Inflammatory macrophage treated with lipopolysaccharide for 1 hour (primary cell): ENCODE measurements around the gene MED1.
"Not testable (repeated sequence)": the region's sequence is repeated elsewhere in the genome, so short reads cannot be mapped to it uniquely, and the experiment has no call there.

Experiments
- DNase-seq, 2 donors: peaks; one replicate each; pipeline ENCODE4 v3.0.0-alpha.2; 2020 to 2022

MED1 gene, protein sequence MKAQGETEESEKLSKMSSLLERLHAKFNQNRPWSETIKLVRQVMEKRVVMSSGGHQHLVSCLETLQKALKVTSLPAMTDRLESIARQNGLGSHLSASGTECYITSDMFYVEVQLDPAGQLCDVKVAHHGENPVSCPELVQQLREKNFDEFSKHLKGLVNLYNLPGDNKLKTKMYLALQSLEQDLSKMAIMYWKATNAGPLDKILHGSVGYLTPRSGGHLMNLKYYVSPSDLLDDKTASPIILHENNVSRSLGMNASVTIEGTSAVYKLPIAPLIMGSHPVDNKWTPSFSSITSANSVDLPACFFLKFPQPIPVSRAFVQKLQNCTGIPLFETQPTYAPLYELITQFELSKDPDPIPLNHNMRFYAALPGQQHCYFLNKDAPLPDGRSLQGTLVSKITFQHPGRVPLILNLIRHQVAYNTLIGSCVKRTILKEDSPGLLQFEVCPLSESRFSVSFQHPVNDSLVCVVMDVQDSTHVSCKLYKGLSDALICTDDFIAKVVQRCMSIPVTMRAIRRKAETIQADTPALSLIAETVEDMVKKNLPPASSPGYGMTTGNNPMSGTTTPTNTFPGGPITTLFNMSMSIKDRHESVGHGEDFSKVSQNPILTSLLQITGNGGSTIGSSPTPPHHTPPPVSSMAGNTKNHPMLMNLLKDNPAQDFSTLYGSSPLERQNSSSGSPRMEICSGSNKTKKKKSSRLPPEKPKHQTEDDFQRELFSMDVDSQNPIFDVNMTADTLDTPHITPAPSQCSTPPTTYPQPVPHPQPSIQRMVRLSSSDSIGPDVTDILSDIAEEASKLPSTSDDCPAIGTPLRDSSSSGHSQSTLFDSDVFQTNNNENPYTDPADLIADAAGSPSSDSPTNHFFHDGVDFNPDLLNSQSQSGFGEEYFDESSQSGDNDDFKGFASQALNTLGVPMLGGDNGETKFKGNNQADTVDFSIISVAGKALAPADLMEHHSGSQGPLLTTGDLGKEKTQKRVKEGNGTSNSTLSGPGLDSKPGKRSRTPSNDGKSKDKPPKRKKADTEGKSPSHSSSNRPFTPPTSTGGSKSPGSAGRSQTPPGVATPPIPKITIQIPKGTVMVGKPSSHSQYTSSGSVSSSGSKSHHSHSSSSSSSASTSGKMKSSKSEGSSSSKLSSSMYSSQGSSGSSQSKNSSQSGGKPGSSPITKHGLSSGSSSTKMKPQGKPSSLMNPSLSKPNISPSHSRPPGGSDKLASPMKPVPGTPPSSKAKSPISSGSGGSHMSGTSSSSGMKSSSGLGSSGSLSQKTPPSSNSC (N-terminal part only)

DNA sequence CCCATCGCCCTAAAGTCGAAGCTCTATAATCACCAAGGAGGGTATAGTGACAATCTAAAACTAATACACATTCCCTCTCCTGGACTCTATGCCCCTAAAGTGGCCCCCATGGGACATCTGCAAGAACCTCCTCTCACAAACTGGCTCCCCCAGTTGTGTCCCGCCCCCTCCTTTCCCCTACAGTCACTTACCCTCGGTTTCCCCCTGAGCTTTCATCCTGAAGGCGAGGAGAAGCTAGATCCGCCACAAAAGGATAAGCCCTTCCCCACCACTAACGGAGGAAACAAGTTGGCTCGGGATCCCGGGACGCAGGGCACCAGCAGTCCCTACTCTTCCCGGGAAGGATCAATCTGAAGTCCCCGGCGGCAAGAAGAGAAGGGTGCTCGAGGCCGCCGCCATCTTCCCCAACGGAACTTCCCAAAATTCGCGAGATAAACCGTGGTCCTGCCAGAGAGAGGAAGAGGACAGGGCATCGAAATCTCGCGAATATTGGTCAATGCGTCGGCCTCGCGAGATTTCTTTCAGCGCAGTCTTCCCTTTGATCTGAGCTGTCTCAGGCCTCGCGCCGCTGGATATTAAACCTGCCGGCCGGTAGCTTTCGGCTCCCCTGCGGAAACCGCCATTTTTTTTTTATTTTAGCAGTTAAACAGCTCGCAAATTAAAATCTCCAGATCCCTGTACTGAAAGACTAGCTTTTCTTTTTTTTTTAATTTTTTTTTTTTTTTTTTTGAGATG lies at the start of gene MED1:
TSS of gene MED1 (minus strand) at position 417 of the 735 bp plus-strand sequence. CDS start at position 216, 201 bp downstream.
- peak; percentile 97 to 99 for DNase-seq

DNA sequence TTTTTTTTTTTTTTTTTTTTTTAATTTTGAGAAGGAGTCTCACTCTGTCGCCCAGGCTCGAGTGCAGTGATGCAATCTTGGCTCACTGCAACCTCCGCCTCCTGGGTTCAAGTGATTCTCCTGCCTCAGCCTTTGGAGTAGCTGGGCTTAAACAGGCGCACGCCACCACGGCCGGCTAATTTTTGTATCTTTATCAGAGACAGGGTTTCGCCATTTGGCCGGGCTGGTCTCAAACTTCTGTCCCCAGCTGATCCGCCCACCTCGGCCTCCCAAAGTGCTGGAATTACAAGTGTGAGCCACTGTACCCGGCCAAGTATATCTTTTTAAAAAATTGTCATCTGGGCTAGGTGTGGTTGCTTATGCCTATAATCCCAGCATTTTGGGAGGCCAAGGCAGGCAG lies 45.9 kb upstream of the MED1 start:
- DNase-seq: not testable (repeated sequence)

DNA sequence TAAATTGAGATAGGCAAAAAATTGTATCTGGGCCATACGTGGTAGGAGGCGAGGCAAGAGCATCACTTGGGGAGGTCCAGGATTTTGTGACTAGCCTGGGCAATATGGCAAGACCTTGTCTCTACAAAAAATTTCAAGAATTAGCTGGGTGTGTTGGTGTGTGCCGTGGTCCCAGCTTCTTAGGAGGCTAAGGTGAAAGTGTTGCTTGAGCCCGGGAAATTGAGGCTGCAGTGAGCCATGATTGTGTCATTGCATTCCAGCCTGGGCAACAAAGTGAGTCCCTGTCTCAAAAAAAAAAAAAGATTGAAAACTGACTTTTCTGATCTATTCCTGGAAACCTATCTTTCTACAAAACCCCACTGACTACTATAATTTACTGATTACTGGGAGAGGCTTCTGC lies 36.9 kb upstream of the MED1 start:
- DNase-seq: no peak

DNA sequence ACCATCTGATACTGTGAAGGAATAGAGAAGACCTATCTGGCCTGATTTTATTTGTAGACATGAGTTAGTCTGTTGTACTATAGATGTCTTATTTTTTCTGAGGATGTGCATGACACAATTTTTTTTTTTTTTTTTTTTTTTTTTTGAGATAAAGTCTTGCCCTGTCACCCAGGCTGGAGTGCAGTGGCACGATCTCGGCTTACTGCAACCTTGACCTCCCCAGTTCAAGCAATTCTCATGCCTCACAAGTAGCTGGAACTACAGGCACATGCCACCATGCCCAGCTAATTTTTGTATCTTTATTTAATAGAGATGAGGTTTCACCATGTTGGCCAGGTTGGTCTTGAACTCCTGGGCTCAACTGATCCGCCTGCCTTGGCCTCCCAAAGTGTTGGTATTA lies 36.4 kb upstream of the MED1 start:
- not testable (repeated sequence) for DNase-seq

DNA sequence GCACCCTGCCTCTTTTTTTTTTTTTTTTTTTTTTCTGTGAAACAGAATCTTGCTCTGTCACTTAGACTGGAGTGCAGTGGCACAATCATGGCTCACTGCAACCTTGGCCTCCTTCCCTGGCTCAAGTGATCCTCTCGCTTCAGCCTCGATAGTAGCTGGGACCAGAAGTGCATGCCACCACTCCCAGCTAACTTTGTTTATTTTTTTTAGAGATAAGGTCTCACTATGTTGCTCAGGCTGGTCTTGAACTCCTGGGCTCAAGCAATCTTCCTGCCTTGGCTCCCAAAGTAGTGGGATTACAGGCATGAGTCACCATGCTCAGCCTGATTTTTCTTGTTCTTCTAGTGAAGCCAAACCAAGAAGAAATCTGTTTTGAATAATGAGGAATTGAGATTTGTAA lies 35.2 kb upstream of the MED1 start:
- no peak for DNase-seq

DNA sequence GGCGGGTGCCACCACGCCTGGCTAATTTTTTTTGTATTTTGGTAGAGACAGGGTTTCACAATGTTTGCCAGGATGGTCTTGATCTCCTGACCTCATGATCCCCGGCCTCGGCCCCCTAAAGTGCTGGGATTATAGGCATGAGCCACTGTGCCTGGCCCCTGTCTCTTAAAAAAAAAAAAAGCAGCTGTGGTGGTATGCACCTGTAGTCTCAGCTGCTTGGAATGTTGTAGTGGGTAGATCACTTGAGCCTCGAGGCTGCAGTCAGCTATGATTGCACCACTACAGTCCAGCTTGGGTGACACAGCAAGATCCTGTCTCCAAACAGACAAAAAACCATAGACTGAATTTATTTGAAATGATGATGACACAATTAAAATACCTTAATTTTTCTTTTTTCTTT lies 34.5 kb upstream of the MED1 start:
- DNase-seq: no peak

DNA sequence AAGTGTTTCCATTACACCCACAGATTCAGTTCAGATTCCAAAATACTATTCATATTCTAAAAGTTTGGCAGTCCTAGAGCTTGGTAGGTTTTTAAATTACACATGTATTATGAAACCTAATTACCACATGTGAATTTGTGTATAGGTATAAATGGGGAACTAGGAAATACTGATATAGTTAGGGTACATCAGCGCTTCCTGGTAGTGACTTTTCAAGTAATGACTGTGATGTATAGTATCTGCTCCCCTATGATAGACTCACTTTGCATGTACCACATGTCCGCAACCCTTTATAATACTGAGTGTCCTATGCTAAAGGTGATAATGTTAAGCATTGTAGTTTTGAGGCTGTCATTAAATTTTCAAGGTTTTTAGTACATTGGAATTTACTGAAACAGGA lies 33.1 kb upstream of the MED1 start:
- no peak for DNase-seq

DNA sequence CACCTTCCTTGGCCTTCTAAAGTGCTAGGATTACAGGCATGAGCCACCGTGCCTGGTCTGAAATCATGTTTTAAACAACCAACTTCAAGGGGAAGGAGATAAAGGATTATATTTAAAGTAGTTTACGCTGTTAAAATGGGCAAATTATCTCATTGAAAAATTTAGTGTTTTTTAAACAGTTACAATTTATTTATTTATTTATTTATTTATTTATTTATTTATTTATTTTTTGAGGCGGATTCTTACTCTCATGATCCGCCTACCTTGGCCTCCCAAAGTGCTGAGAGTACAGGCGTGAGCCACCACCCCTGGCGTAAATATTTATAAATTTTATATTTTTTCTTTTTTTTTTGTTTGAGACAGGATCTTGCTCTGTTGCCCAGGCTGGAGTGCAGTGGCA lies 32.4 kb upstream of the MED1 start:
- no peak for DNase-seq

DNA sequence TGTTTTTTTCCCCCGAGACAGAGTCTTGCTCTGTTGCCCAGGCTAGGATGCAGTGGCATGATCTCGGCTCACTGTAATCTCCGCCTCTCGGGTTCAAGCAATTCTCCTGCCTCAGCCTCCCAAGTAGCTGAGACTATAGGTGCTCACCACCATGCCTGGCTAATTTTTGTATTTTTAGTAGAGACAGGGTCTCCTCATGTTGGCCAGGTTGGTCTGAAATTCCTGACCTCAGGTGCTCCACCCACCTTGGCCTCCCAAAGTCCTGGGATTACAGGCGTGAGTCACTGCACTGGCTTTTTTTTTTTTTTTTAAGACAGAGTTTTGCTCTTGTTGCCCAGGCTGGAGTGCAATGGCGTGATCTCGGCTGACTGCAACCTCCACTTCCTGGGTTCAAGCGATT lies 28.6 kb upstream of the MED1 start:
- DNase-seq: not testable (repeated sequence)

DNA sequence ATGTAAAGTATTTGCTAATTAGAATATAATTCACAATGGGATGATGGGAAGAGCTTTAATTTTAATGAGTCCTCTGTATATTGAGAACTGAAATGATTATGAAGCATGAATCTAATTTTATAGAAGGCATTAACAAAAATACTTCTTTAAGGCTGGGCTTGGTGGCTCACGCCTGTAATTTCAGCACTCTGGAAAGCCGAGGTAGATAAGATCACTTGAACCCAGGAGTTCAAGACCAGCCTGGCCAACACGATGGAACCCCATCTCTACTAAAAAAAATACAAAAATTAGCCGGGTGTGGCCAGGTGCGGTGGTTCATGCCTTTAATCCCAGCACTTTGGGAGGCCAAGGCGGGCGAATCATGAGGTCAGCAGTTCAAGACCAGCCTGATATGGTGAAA lies 22.2 kb upstream of the MED1 start:
- DNase-seq: no peak

DNA sequence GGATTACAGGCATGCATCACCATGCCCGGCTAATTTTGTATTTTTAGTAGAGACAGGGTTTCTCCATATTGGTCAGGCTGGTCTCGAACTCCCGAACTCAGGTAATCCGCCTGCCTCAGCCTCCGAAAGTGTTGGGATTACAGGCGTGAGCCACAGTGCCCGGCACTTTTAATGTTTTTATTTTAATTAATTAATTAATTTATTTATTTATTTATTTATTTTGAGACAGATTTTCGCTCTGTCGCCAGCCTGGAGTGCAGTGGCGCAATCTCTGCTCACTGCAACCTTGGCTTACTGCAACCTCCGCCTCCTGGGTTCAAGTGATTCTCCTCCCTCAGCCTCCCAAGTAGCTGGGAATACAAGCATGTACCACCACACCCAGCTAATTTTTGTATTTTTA lies 17.5 kb upstream of the MED1 start:
- DNase-seq: not testable (repeated sequence)

DNA sequence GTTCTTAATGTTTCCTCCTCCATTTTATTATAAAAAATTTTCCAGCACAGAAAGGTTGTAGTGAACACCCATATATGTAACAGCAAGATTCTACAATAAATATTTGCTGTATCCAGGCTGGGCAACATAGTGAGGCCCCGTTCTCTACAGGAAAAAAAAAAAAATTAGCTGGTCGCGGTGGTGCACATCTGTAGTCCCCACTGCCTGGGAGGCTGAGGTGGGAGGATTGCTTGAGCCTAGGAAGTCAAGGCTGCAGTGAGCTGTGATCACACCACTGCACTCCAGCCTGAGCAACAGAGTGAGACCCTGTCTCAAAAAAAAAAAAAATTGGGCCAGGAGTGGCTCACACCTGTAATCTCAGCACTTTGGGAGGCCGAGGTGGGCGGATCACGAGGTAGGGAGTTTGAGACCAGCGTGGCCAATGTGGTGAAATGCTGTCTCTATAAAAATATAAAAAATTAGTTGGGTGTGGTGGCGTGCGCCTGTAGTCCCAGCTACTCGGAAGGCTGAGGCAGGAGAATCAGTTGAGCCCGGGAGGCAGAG lies 13.6 kb upstream of the MED1 start:
- DNase-seq: not testable (repeated sequence)

DNA sequence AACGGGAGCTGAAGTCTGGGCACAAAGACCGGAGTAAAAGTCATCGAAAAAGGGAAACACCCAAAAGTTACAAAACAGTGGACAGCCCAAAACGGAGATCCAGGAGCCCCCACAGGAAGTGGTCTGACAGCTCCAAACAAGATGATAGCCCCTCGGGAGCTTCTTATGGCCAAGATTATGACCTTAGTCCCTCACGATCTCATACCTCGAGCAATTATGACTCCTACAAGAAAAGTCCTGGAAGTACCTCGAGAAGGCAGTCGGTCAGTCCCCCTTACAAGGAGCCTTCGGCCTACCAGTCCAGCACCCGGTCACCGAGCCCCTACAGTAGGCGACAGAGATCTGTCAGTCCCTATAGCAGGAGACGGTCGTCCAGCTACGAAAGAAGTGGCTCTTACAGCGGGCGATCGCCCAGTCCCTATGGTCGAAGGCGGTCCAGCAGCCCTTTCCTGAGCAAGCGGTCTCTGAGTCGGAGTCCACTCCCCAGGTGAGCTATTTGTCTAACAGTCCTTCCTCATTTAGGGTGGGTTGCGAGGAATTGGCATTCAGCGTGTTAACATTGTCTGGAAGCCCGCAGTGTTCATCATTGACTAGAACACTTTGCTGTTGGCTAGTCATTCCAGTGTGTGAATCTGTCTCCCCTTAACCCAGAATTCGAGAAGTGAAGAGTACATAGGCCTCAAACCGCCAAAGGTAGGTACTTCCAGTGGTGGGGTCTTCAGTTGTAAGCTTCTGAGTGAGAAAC lies 11.7 kb upstream of the MED1 start:
- DNase-seq: peak; percentile 72 to 75

DNA sequence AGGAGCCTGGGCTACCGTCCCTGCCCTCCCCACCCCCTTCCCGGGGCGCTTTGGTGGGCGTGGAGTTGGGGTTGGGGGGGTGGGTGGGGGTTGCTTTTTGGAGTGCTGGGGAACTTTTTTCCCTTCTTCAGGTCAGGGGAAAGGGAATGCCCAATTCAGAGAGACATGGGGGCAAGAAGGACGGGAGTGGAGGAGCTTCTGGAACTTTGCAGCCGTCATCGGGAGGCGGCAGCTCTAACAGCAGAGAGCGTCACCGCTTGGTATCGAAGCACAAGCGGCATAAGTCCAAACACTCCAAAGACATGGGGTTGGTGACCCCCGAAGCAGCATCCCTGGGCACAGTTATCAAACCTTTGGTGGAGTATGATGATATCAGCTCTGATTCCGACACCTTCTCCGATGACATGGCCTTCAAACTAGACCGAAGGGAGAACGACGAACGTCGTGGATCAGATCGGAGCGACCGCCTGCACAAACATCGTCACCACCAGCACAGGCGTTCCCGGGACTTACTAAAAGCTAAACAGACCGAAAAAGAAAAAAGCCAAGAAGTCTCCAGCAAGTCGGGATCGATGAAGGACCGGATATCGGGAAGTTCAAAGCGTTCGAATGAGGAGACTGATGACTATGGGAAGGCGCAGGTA lies 11.0 kb upstream of the MED1 start:
- DNase-seq: peak; percentile 19 to 27

DNA sequence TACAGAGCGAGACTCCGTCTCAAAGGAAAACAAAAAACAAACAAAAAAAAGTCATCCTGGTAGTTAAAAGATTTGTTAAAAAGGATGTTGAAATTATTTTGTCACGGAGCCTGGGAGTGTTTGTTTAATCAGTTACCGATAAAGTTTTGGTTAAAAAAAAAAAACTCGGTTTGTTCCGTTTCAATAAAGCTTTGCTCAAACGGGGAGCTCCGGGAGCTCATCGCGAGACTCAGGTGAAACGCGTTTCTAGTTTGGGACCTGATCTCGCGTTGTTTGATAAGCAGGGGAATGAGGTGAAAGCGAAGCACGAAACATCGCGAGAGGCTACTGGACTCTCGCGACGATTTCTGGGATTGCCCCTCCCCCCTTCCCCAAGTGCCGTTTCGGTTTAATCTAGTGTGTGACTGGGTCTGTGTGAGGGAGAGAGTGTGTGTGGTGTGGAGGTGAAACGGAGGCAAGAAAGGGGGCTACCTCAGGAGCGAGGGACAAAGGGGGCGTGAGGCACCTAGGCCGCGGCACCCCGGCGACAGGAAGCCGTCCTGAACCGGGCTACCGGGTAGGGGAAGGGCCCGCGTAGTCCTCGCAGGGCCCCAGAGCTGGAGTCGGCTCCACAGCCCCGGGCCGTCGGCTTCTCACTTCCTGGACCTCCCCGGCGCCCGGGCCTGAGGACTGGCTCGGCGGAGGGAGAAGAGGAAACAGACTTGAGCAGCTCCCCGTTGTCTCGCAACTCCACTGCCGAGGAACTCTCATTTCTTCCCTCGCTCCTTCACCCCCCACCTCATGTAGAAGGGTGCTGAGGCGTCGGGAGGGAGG lies 10.3 kb upstream of the MED1 start, which contains the start of gene CDK12:
TSS of gene CDK12 (plus strand) at position 374 of the 813 bp plus-strand sequence. CDS start 586 bp downstream, outside the sequence.
- DNase-seq: peak; percentile 98 to 99

DNA sequence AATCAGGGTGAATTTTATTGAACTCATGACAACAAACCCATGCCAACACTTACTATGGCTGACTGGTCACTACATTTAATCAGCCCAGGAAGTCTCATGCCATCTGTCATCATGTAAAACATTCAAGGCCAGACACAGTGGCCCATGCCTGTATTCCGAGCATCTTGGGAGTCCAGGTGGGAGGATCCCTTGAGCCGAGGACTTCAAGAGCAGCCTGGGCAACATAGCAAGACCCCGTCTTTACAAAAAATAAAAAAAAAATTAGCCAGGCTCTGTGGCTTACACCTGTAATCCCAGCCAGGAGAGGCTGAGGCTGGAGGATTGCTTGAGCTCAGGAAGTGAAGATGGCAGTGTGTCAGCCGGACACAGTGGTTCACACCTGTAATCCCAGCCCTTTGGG lies 4.9 kb upstream of the MED1 start:
- no peak for DNase-seq

DNA sequence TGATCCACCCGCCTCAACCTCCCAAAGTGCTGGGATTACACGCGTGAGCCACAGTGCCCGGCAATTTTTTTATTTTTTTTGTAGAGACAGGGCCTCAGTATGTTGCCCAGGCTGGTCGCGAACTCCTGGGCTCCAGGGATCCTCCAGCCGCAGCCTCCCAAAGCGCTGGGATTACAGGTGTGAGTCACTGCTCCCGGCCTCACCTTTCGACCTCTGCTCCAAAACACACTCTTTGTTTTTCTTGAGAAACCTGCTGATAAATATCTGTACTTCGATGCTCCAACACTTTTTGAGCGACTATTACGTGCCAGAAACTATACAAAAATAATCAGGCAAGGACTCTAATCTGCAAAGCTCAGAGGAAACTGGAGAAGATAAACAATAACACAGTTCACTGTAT lies 1.0 kb downstream of the MED1 start:
- DNase-seq: no peak

DNA sequence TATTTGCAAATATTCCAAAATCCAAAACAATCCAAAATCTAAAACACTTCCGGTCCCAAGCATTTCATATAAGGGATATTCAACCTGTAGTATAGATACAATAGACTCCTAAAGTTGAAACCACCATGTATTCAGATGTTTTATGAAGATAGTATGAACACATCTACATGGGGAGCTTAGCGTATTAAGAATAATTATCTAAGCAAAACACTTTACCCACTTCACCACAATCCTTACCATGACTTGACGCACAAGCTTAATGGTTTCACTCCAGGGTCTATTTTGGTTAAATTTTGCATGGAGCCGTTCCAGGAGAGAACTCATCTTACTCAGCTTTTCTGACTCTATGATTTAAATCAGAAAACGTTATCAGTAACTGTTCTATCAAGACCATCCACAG lies 3.5 kb downstream of the MED1 start:
- no peak for DNase-seq

DNA sequence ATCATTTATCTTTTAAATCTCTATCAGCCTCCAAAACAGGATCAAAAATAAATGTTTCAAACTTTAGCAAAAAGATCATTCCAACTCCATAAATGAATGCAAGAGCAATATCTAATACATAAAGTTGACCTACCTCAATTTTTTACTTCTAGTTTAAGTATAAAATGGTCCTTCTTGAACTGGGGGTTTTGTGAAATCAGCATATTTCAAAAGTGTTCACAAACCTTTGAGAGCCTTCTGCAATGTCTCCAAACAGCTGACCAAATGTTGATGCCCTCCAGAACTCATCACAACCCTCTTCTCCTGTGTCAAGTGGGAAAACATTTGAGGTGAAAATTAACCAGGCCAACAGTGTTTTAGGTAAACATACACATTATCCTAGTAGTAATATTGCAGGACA lies 7.7 kb downstream of the MED1 start:
- DNase-seq: no peak

DNA sequence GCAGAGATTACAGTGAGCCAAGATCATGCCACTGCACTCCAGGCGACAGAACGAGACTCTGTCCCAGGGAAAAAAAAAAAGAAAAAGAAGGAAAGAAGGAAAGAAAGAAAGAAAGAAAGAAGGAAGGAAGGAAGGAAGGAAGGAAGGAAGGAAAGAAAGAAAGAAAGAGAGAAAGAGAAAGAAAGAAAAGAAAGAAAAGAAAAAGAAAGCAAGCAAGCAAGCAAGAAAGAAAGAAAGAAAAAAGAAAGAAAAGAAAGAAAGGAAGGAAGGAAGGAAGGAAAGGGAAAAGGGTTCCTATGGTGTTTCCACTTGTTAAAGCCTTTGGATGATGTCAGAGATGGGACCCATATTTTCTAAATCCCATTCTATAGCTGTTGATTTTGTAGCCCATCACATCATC lies 11.2 kb downstream of the MED1 start:
- DNase-seq: not testable (repeated sequence)
